ENCODE results near the gene GPRASP1.
"Not testable (repeated sequence)": the region's sequence is repeated elsewhere in the genome, so short reads cannot be mapped to it uniquely, and the experiment has no call there.

Gene GPRASP1, protein sequence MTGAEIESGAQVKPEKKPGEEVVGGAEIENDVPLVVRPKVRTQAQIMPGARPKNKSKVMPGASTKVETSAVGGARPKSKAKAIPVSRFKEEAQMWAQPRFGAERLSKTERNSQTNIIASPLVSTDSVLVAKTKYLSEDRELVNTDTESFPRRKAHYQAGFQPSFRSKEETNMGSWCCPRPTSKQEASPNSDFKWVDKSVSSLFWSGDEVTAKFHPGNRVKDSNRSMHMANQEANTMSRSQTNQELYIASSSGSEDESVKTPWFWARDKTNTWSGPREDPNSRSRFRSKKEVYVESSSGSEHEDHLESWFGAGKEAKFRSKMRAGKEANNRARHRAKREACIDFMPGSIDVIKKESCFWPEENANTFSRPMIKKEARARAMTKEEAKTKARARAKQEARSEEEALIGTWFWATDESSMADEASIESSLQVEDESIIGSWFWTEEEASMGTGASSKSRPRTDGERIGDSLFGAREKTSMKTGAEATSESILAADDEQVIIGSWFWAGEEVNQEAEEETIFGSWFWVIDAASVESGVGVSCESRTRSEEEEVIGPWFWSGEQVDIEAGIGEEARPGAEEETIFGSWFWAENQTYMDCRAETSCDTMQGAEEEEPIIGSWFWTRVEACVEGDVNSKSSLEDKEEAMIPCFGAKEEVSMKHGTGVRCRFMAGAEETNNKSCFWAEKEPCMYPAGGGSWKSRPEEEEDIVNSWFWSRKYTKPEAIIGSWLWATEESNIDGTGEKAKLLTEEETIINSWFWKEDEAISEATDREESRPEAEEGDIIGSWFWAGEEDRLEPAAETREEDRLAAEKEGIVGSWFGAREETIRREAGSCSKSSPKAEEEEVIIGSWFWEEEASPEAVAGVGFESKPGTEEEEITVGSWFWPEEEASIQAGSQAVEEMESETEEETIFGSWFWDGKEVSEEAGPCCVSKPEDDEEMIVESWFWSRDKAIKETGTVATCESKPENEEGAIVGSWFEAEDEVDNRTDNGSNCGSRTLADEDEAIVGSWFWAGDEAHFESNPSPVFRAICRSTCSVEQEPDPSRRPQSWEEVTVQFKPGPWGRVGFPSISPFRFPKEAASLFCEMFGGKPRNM (N-terminal part only)

DNA sequence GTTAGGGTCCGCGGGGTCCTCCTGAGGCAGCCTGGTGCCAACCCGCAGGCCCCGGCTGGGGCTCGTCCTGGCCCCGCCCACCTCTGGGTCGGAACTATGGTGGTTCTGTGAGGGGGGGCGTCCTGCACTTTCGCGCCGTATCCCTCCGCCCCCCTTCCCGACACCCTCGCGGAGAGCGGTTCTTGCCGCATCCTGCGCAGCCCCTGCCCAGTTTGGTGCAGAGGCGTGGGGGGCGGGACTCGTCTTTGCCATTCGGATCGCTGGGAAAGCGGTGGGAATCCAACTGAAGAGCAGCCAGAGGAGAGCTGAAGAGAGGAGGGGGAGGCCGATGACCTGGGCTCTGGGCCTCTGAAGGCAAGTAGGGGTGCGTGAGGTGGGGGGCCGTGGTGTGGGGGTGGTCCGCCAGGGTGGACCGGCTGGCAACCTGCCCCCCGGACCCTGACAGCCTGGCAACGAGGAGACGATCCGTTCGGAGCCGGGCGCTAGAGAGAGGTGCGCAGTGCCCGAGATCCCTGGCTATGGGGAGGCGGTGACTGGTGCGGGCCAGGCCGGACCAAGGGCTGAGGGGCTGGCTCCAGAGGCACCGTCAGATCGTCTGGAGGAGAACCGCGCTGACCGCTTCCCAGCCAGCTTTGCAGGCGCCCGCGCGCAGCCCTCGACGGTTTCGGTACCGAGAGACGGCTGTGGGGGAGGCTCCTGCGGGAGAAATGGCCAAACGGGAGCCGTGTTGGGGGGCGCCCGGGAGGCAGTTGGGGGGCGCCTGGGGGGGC, at the start of gene GPRASP1:
GPRASP1 (plus strand) TSS at position 242 of the 770 bp plus-strand sequence. CDS start 2,431 bp downstream, outside the sequence.
- DNase-seq: peak; percentile 9
- in situ Hi-C loops (cut with HindIII; ENCODE audit: low pct_ligation_motif_present, low pct_unique_long_range_greater_than_20kb, low sequenced_read_pairs): no loop called here

DNA sequence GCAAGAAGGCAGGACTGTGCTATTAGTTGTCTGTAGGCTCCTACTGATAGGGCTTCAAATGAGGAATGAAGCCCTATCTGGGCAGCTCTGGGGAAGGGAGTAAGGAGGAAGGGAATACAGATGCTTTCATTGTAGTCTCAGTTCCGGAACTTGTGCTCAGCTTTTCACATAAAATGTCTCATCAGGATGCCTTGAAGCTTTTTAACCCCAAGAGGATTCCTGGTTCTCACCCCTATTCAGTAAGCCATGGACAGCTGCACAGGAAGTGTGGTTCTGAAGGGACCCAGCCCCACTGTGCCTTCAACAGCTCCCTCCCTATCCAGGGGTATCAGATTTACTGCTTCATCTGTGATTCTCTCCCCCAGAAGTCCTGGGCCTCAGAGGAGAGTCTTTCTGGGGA, 47.0 kb upstream of the GPRASP1 start:
- no peak for DNase-seq
- in situ Hi-C loops (cut with HindIII; ENCODE audit: low pct_ligation_motif_present, low pct_unique_long_range_greater_than_20kb, low sequenced_read_pairs): no loop called here

DNA sequence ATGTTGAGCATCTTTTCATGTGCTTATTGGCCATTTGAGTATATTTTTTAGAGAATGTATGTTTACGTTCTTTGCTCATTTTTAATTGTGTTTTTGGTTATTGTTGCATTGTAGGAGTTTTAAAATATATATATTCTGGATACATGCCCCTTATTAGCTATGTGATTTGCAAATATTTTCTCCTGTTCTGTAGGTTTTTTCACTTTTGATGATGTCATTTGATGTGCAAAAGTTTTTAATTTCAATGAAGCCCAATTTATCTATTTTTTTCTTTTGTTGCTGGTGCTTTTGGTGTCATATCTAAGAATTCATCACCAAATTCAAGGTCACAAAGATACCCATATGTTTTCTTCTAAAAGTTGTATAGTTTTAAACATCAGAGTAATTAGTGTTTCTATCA, 45.2 kb upstream of the GPRASP1 start:
- no peak for DNase-seq
- in situ Hi-C loops (cut with HindIII; ENCODE audit: low pct_ligation_motif_present, low pct_unique_long_range_greater_than_20kb, low sequenced_read_pairs): no loop called here

DNA sequence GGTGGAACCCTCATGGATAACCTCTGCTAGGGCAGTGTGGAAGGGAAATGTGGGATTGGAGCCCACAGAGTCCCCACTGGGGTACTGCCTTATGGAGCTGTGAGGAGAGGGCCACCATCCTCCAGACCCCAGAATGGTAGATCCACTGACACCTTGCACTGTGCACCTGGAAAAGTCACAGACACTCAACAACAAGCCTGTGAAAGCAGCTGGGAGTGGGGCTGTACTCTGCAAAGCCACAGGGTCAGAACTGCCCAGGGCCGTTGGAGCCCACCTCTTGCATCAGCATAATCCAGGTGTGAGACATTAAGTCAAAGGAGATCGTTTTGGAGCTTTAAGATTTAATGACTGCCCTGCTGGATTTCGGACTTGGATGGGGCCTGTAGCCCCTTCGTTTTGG, 40.4 kb upstream of the GPRASP1 start:
- in situ Hi-C loops (cut with HindIII; ENCODE audit: low pct_ligation_motif_present, low pct_unique_long_range_greater_than_20kb, low sequenced_read_pairs): no loop called here
- DNase-seq: no peak

- DNase-seq: no peak
- in situ Hi-C loops (cut with HindIII; ENCODE audit: low pct_ligation_motif_present, low pct_unique_long_range_greater_than_20kb, low sequenced_read_pairs): no loop called here
Measured at GRCh38 chrX:102624105-102624504, 27.2 kb upstream of the GPRASP1 start.

DNA sequence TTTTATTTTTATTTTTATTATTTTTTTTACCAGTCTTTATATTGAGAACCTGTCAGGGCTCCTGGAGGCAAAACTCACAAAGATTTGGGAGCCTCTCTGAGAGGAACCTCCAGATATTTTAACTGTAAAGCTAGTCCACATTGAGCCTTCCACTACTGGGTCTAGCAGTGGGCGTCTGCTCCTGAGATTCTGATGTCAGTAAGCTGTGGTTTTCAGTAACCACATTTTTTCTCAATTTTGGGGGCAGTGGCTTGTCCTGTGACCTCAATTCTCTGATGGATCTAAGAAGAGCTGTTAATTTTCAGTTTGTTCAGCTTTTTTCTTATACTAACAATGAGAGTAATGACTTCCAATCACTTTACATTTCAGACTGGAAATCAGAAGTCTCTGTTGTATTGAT, 23.6 kb upstream of the GPRASP1 start:
- no peak for DNase-seq
- in situ Hi-C loops (cut with HindIII; ENCODE audit: low pct_ligation_motif_present, low pct_unique_long_range_greater_than_20kb, low sequenced_read_pairs): no loop called here

GRCh38 chrX:102637561-102637960, 13.7 kb upstream of the GPRASP1 start:
- DNase-seq: no peak

DNA sequence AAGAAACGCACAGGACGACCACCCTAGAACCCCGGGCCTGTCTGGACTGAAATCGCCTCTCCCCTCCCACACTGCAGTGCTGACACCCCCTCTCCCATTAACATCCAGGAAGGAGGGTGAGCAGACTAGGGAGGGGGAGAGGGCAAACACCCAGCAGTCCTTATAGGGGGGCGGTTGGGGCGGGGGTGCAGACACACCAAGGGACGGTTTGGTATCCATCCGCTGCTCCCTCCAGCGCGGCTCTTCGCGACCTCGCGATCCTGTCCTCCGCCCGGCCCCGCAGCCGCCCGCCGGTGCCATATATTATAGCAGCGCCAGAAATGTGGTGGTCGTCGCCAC, 411 bp upstream of the GPRASP1 start:
- in situ Hi-C loops (cut with HindIII; ENCODE audit: low pct_ligation_motif_present, low pct_unique_long_range_greater_than_20kb, low sequenced_read_pairs): no loop called here
- no peak for DNase-seq

More at GRCh38 chrX:102637561-102637960, 13.7 kb upstream of the GPRASP1 start:
- in situ Hi-C loops (cut with HindIII; ENCODE audit: low pct_ligation_motif_present, low pct_unique_long_range_greater_than_20kb, low sequenced_read_pairs): no loop called here

DNA sequence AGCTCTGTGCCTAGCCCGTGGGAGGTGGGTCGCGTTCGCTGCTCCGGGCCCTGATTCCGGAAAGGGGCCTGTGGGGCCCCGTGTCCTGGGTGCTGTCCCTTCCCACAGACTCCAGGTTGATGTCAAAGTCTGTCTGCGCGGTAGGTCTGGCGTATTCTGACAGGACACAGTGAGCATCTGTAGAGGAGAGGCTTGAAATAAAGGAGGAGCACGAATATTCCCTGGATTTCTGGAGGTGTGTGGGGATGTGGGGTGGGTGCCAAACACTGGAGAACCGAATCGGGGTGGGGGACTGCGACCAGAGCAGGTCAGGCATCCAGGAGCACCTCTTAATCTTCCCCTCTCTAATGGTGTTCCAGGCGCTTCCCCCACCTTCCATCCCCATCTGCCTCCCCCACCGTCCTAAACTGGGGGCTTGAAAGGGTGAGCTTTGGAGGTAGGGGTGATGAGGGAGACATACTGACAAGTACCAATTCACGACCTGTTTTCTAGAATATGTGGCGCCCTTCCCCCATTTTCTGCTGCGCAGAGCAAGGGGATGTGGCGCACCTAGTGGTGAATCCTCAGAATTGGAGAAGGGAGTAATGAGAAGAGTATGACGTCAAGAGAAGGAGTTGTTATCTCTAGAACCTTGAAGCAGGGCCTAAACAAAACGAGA, 877 bp downstream of the GPRASP1 start:
- in situ Hi-C loops (cut with HindIII; ENCODE audit: low pct_ligation_motif_present, low pct_unique_long_range_greater_than_20kb, low sequenced_read_pairs): no loop called here
- DNase-seq: peak; percentile 32

DNA sequence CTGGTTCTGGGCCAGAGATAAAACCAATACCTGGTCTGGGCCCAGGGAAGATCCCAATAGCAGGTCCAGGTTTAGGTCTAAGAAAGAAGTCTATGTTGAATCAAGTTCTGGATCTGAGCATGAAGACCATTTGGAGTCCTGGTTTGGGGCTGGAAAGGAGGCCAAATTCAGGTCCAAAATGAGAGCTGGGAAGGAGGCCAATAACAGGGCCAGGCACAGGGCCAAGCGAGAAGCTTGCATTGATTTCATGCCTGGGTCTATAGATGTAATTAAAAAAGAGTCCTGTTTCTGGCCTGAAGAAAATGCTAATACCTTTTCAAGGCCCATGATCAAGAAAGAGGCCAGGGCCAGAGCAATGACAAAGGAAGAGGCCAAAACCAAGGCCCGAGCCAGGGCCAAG, 3.4 kb downstream of the GPRASP1 start:
- no peak for DNase-seq
- in situ Hi-C loops (cut with HindIII; ENCODE audit: low pct_ligation_motif_present, low pct_unique_long_range_greater_than_20kb, low sequenced_read_pairs): no loop called here

DNA sequence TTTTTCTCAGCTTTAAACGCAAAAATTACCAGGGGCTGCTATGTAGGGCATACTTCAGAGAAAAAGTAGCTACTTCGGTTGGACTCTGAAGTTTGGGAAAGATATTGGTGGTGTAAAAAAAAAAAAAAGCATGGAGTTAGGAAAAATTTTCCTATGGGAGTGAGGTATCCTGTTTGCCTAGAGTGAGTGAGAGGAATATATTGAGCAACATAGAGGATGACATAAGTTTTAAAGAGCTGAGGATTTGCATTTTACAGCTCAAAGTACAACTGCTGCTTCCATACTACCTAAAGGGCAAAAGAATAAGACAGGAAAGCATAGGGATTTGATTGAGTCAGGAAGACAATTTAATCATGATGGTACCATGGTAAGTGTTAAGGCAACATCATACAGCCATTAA, 7.3 kb downstream of the GPRASP1 start:
- in situ Hi-C loops (cut with HindIII; ENCODE audit: low pct_ligation_motif_present, low pct_unique_long_range_greater_than_20kb, low sequenced_read_pairs): no loop called here

DNA sequence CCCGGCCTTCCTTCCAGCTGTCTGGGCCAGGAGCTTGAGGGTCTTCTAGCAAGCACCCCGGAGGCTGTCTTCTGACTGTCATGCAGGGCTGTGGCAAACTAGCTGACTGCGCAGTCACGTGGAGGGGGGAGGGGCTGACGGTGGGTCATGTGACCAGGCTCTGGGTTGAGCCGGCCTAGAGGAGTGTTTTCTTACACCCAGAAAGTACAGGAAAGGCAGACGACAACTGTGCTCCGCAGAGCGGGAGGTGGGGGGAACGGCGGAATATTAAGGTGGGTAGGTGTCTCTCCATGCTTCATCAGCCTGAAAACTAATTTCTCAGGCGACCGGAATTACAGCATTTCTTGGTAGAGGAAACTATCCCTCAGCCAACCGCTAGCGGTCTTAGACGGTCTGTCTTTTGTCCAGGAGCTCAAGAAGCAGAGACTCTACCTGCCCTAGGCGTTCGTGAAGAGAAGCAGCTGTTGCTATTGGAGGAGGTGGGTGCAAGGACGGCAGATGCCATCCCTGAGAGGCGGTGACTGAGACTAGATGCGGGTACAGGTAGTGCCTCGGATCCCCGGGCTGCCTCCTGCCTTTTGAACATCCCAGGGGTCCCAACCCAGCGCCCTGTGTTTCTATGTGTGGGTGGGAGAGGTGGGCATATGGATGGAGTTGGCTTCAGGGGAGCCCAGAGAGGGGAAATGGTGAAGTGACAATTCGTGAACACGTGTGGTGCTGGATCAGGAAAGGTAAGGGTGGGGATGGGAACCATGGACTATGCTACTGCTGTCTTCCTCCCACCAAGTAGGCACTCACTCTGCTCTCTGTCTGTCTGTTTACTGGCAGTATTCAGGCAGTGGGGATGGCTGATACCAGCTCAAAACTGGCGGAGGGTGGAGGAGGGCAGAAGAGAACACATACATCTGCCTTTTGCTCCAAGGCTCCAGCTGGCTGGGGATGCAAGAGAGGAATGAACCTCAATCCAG, 8.8 kb downstream of the GPRASP1 start:
- in situ Hi-C loops (cut with HindIII; ENCODE audit: low pct_ligation_motif_present, low pct_unique_long_range_greater_than_20kb, low sequenced_read_pairs): no loop called here
- peak; percentile 56 for DNase-seq

More for the DNA sequence above, 7.3 kb downstream of the GPRASP1 start:
- no peak for DNase-seq

GRCh38 chrX:102663820-102664219, 12.5 kb downstream of the GPRASP1 start:
- in situ Hi-C loops (cut with HindIII; ENCODE audit: low pct_ligation_motif_present, low pct_unique_long_range_greater_than_20kb, low sequenced_read_pairs); DNase-seq: not testable (repeated sequence)

DNA sequence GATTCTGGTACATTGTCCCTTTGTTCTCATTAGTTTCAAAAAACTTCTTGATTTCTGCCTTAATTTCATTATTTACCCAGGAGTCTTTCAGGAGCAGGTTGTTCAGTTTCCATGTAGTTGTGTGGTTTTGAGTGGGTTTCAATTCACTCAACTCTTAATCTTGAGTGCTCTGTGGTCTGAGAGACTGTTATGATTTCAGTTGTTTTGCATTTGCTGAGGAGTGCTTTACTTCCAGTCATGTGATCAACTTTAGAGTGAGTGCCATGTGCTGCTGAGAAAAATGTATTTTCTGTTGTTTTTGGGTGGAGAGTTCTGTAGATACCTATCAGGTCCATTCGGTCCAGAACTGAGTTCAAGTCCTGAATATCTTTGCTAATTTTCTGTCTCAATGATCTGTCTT, 15.8 kb downstream of the GPRASP1 start:
- DNase-seq; in situ Hi-C loops (cut with HindIII; ENCODE audit: low pct_ligation_motif_present, low pct_unique_long_range_greater_than_20kb, low sequenced_read_pairs): not testable (repeated sequence)

- DNase-seq: no peak
- in situ Hi-C loops (cut with HindIII; ENCODE audit: low pct_ligation_motif_present, low pct_unique_long_range_greater_than_20kb, low sequenced_read_pairs): no loop called here
Measured at GRCh38 chrX:102669526-102669925, 18.2 kb downstream of the GPRASP1 start.

- DNase-seq: no peak
- in situ Hi-C loops (cut with HindIII; ENCODE audit: low pct_ligation_motif_present, low pct_unique_long_range_greater_than_20kb, low sequenced_read_pairs): no loop called here
Measured at GRCh38 chrX:102672856-102673255, 21.6 kb downstream of the GPRASP1 start.

GRCh38 chrX:102677479-102677878, 26.2 kb downstream of the GPRASP1 start:
- DNase-seq; in situ Hi-C loops (cut with HindIII; ENCODE audit: low pct_ligation_motif_present, low pct_unique_long_range_greater_than_20kb, low sequenced_read_pairs): not testable (repeated sequence)
